Measurements from ENCODE around the gene PTPRG. TPM values are rescaled to one million over a fixed set of nuclear protein-coding genes. Genes with fewer than 3 reads are reported as not detected.

PTPRG gene
- total and polyA plus RNA-seq, 12 donors: 6.3 to 119 (median 72.2) TPM

- no peak overlapping the region for H3K27ac ChIP-seq
- no peaks in the 10 kb centered on the region for H3K9me3 ChIP-seq (replicated peaks in 1 of 3)
- no peaks in the 10 kb centered on the region for H3K27me3 ChIP-seq
- TF ChIP-seq, protein P1, sequence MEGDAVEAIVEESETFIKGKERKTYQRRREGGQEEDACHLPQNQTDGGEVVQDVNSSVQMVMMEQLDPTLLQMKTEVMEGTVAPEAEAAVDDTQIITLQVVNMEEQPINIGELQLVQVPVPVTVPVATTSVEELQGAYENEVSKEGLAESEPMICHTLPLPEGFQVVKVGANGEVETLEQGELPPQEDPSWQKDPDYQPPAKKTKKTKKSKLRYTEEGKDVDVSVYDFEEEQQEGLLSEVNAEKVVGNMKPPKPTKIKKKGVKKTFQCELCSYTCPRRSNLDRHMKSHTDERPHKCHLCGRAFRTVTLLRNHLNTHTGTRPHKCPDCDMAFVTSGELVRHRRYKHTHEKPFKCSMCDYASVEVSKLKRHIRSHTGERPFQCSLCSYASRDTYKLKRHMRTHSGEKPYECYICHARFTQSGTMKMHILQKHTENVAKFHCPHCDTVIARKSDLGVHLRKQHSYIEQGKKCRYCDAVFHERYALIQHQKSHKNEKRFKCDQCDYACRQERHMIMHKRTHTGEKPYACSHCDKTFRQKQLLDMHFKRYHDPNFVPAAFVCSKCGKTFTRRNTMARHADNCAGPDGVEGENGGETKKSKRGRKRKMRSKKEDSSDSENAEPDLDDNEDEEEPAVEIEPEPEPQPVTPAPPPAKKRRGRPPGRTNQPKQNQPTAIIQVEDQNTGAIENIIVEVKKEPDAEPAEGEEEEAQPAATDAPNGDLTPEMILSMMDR (IDR thresholded peaks at IDR 0.05): no peak
- TF ChIP-seq POLR2A (IDR thresholded peaks at IDR 0.05): no peak
- peak in 1 of 7 donors; percentile 28 for DNase-seq
- H3K36me3 ChIP-seq (replicated peaks in 1 of 2): peaks cover 0 to 3% of the 10 kb centered on the region in 2 donors
- 73 to 81% (median 79%) methylated on average over 5 of the region's 5 CpGs for WGBS, 4 donors
- H3K4me3 ChIP-seq: no peak overlapping the region
- H3K4me1 ChIP-seq (replicated peaks in 1 of 2): no peaks in the 10 kb centered on the region
- intact Hi-C loops (cut with DNase I): no loop called here
Observed at GRCh38 chr3:62210011-62210410, 648.6 kb downstream of the PTPRG start.

GRCh38 chr3:62211675-62212429 lies 650.5 kb downstream of the PTPRG start:
- H3K27me3 ChIP-seq: no peaks in the 10 kb centered on the region
- TF ChIP-seq, protein P1 (IDR thresholded peaks at IDR 0.05): no peak
- no peak for TF ChIP-seq POLR2A (IDR thresholded peaks at IDR 0.05)
- DNase-seq: no peak
- H3K4me3 ChIP-seq: no peak overlapping the region
- H3K9me3 ChIP-seq (replicated peaks in 1 of 3): no peaks in the 10 kb centered on the region
- H3K27ac ChIP-seq: no peak overlapping the region
- H3K4me1 ChIP-seq (replicated peaks in 1 of 2): no peaks in the 10 kb centered on the region
- intact Hi-C loops (cut with DNase I): no loop called here
- 77 to 79% (median 78%) methylated on average over 8 of the region's 8 CpGs for WGBS, 4 donors
- no peaks in the 10 kb centered on the region for H3K36me3 ChIP-seq (replicated peaks in 1 of 2)

GRCh38 chr3:62214850-62215249 lies 653.5 kb downstream of the PTPRG start:
- intact Hi-C loops (cut with DNase I): no loop called here
- no peaks in the 10 kb centered on the region for H3K4me1 ChIP-seq (replicated peaks in 1 of 2)
- H3K9me3 ChIP-seq (replicated peaks in 1 of 3): no peaks in the 10 kb centered on the region
- H3K27ac ChIP-seq: no peak overlapping the region
- H3K4me3 ChIP-seq: no peak overlapping the region
- no peaks in the 10 kb centered on the region for H3K27me3 ChIP-seq
- WGBS, 4 donors: 88 to 94% (median 92%) methylated on average over 4 of the region's 4 CpGs
- DNase-seq: peak in 1 of 7 donors; percentile 49
- TF ChIP-seq, protein P1 (IDR thresholded peaks at IDR 0.05): no peak
- TF ChIP-seq POLR2A (IDR thresholded peaks at IDR 0.05): no peak
- peaks cover 0 to 8% of the 10 kb centered on the region in 2 donors for H3K36me3 ChIP-seq (replicated peaks in 1 of 2)

- DNase-seq: no peak
- Histone ChIP-seq H3K27me3 (no peaks in the 10 kb centered on the region), H3K9me3 (replicated peaks in 1 of 3) (no peaks in the 10 kb centered on the region), H3K36me3 (replicated peaks in 1 of 2) (peaks cover 0 to 8% of the 10 kb centered on the region in 2 donors), H3K27ac (no peak overlapping the region), H3K4me1 (replicated peaks in 1 of 2) (no peaks in the 10 kb centered on the region), H3K4me3 (no peak overlapping the region)
- no peak for TF ChIP-seq POLR2A (IDR thresholded peaks at IDR 0.05)
- TF ChIP-seq, protein P1 (IDR thresholded peaks at IDR 0.05): no peak
- intact Hi-C loops (cut with DNase I): no loop called here
Observed at GRCh38 chr3:62220616-62221015, 659.2 kb downstream of the PTPRG start.

Data from adrenal gland (tissue), 12 donors.